WERI-Rb-1 (cell line): ENCODE measurements around the gene AMIGO3.

Experiments used
- DNase-seq: peaks from one replicate; pipeline ENCODE4 v3.0.0-alpha.2; 2020
- H3K27ac ChIP-seq: fragments of 250-450 bp; sonication (Bioruptor Pico); 2 replicates; pipeline ENCODE4 v1.5.1; 2020; ENCODE audit warnings: mild to moderate bottlenecking, moderate library complexity
- H3K27me3 ChIP-seq: fragments of 250-450 bp; sonication (Bioruptor Pico); 2 replicates; pipeline ENCODE4 v1.5.1; 2021; ENCODE audit warnings: mild to moderate bottlenecking, low read depth, moderate library complexity; ENCODE audit not compliant: insufficient read depth, severe bottlenecking
- H3K36me3 ChIP-seq: fragments of 250-450 bp; sonication (Bioruptor Pico); 2 replicates; pipeline ENCODE4 v1.5.1; 2020; ENCODE audit warnings: mild to moderate bottlenecking, moderate library complexity
- H3K4me3 ChIP-seq: 2 replicates; pipeline ENCODE4 v1.5.1; 2011; ENCODE audit warnings: low read depth, mild to moderate bottlenecking, control low read depth, low read length
- H3K9me3 ChIP-seq: fragments of 250-450 bp; sonication (Bioruptor Pico); 2 replicates; pipeline ENCODE4 v1.5.1; 2021; ENCODE audit warnings: mild to moderate bottlenecking, moderate library complexity; ENCODE audit not compliant: severe bottlenecking
- TF ChIP-seq, protein P1 (sequence below): IDR thresholded peaks from 2 replicates; pipeline ENCODE4 v1.5.1; 2011; ENCODE audit warnings: low read depth, mild to moderate bottlenecking, control low read depth, inconsistent platforms, low read length

AMIGO3 gene

DNA sequence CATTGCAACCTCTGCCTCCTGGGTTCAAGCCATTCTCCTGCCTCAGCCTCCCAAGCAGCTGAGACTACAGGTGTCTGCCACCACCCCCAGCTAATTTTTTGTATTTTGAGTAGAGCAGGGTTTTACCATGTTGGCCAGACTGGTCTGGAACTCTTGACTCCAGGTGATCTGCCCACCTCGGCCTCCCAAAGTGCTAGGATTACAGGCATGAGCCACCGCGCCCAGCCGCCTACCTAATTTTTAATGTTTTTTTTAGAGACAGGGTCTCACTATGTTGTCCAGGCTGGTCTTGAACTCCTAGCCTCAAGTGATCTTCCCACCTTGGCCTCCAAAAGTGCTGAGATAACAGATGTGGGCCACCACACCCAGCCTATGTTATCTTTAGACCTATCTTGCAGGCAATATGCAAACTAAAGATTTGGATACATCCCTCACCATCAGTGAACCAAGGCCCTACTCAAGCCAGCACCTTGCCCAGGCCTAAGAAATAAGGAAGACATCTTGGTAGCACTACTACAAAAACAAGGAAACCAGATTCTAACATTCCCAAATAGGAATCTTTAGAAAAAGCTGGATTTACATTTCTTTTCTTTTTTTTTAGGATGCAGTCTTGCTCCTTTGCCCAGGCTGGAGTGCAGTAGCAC, 10.6 kb upstream of the AMIGO3 start:
- no peak for DNase-seq
- Histone ChIP-seq H3K9me3 (no peaks in the 10 kb centered on the region), H3K4me3 (no peak overlapping the region), H3K27me3 (no peaks in the 10 kb centered on the region), H3K36me3 (peaks cover 72% of the 10 kb centered on the region), H3K27ac (no peak overlapping the region)
- TF ChIP-seq, protein P1, sequence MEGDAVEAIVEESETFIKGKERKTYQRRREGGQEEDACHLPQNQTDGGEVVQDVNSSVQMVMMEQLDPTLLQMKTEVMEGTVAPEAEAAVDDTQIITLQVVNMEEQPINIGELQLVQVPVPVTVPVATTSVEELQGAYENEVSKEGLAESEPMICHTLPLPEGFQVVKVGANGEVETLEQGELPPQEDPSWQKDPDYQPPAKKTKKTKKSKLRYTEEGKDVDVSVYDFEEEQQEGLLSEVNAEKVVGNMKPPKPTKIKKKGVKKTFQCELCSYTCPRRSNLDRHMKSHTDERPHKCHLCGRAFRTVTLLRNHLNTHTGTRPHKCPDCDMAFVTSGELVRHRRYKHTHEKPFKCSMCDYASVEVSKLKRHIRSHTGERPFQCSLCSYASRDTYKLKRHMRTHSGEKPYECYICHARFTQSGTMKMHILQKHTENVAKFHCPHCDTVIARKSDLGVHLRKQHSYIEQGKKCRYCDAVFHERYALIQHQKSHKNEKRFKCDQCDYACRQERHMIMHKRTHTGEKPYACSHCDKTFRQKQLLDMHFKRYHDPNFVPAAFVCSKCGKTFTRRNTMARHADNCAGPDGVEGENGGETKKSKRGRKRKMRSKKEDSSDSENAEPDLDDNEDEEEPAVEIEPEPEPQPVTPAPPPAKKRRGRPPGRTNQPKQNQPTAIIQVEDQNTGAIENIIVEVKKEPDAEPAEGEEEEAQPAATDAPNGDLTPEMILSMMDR: no peak

DNA sequence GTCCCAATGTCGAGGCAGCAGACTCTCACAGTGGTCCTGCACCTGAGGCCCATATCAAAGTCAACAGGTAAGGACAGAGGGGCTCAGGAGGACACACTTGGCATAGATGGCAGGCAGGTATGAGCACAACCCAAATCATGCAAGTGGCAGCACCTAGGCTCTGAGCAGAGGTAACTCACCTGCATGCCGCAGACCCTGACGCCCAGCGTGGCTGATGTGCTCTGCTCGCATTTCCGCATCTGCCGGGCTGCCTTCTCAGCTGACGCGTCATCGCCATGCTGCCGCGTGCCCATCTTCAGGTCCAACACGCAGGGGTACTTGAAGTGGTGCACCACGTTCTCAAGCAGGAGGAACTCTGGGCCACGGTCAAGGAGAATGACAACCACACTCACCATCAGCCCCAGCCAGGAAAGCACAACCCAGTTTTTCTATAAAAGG, 8.5 kb upstream of the AMIGO3 start:
- H3K27me3 ChIP-seq: no peaks in the 10 kb centered on the region

DNA sequence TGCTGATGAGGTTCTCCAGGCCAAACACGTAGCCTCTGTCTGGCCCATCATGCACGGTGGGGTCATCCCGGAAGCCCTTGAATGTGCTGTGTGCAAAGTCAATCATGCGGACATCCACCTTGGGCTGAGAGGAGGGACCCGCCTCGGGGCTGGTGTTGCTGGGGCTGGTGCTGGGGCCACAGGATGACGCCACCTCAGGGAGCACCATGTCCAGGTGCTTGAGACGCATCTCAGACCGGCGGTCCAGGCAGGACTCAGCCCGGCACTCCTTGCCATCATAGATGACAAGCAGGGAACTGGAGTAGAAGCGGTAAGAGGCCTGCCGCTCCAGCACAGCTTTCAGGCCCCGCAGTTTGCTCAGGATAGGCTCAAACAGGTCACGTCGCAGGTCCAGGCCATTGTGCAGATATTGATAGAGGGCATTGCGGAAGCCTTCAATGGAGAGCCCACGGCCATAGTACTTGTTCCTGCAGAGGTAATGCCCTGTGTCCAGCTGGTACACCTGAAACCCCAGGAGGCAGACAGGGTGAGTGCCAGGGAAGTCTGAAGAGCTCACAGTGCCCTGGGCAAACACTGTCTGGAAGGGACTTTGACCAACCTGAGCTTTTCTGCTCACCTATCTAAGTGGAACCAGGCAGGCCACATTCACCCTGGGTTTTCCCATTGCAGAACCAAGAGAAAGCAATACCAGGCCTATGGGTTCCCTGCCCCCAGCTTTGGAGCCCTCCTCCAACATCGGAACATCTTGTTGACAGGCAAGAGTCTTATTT, 7.9 kb upstream of the AMIGO3 start:
- Histone ChIP-seq H3K4me3 (no peak overlapping the region), H3K9me3 (no peaks in the 10 kb centered on the region), H3K36me3 (peaks cover 57% of the 10 kb centered on the region), H3K27me3 (no peaks in the 10 kb centered on the region), H3K27ac (no peak overlapping the region)
- DNase-seq: no peak
- TF ChIP-seq, protein P1: no peak

More for the DNA sequence above, 8.5 kb upstream of the AMIGO3 start:
- Histone ChIP-seq H3K27ac (no peak overlapping the region), H3K4me3 (no peak overlapping the region), H3K36me3 (peaks cover 57% of the 10 kb centered on the region), H3K9me3 (no peaks in the 10 kb centered on the region)
- TF ChIP-seq, protein P1: no peak
- no peak for DNase-seq

DNA sequence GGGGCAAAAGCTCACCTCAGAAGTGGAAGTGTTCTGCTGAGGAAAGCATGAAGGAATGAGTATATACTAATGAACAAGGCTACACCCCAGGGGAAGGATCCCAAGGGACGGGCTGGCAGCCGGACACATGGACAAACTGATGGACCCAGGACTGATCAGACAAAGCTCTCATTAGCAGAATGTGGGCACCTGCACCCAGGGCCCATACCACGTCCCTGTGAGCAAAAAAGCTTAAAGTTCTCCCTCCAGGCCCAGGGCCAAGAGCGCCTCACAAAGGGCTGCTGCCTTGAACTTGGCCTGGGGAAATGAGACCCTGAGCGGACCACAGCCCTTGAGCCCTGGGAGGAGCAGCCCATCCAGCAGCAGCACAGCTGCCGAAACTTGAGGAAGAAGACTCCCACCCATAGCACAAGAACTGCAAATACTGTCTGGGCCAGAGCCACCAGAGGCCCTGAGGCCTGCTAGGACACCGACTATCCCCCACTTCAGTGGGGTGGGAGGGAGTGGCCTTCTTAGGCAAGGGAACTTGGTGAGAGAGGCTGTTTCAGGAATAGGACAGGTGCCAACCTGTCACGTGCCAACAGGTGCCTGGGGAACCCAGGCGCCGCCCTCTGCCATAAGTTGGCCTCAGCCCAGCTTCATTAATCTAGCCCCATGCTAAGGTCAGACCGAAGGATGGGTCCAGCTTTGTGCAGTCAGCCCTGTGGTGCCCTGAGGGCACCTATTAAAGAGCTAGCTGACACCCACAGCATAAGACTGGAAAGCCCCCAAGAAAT, 6.6 kb upstream of the AMIGO3 start:
- Histone ChIP-seq H3K27ac (no peak overlapping the region), H3K9me3 (no peaks in the 10 kb centered on the region), H3K4me3 (no peak overlapping the region), H3K36me3 (peaks cover 59% of the 10 kb centered on the region), H3K27me3 (no peaks in the 10 kb centered on the region)
- DNase-seq: no peak
- TF ChIP-seq, protein P1: no peak

DNA sequence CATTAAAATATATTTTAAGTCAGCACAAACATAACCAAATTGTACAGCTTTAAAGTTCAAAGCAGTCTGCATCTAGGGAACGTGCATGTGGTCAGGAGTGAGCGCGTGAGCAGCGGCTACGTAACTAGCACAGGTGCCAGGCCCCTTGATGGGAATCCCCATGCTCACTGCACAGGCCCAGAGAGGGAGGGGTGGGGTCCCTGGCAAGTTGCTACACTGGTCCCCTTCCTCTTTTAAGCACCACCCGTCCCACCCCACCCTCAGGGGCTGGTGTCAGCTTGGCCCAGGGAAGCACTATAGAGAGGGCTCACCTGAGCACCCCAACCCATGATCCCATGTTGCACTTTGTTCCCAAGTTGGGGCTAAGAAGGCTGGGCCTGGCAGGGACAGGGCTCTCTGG, 5.1 kb upstream of the AMIGO3 start:
- peaks cover 59% of the 10 kb centered on the region for H3K36me3 ChIP-seq
- TF ChIP-seq, protein P1: no peak

More for the DNA sequence above, 5.1 kb upstream of the AMIGO3 start:
- peak overlapping the region; percentile 88 for H3K4me3 ChIP-seq
- H3K9me3 ChIP-seq: no peaks in the 10 kb centered on the region
- peak overlapping the region; percentile 86 for H3K27ac ChIP-seq
- DNase-seq: no peak
- no peaks in the 10 kb centered on the region for H3K27me3 ChIP-seq
